GM10266 (cell line): ENCODE measurements around the gene GPR37L1.
"Not testable (repeated sequence)": the region's sequence is repeated elsewhere in the genome, so short reads cannot be mapped to it uniquely, and the experiment has no call there.

ENCODE experiments used
- DNase-seq: peaks from one replicate; pipeline ENCODE4 v3.0.0; 2012; ENCODE audit errors: extremely low spot score
- TF ChIP-seq, protein P1 (sequence below): IDR thresholded peaks from 2 replicates; pipeline ENCODE4 v1.5.1; 2012; ENCODE audit warnings: mild to moderate bottlenecking, low read depth; ENCODE audit not compliant: control insufficient read depth, insufficient read depth; ENCODE audit errors: missing control alignments

The GPR37L1 gene

DNA sequence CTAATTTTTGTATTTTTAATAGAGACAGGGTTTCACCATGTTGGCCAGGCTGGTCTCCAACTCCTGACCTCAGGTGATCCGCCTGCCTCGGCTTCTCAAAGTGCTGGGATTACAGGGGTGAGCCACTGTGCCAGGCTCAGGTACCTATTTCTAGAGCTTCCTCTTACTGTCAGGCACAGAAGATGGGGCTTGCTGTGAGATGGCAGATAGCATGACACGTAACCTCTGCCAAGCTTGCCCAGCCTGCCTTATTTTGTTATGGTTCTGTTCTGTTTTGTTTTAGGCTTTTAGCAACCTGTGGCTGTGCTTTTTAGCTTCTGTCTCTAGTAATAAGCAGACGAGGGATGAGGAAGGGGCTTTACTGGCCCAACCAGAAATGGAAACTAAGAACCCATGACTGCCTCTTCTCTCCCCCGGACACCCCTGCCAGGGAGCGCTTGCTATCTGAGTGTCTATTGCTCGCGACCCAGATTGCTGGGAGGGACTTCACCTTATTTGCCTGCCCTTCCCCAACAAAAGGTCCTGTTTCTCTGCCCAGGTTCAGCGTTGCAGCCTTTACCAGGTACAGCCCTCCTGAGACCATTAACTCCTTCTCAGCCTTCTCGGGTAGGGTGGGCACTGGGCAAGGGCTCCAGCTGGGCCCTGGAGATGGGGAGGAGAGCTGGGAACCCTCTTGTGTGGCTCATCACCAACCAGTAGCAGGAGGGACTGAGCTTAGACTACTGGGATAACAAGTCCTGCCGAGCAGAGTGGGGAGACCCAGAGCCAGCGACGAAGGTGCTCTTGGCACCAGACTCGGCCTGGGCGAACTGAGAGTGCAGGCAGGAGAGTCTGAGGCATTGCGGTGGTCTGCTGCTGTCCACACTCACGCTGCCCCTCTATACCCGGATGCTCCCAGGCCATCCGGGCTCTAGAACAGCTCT, 57.4 kb downstream of the GPR37L1 start:
- no peak for DNase-seq
- TF ChIP-seq, protein P1, sequence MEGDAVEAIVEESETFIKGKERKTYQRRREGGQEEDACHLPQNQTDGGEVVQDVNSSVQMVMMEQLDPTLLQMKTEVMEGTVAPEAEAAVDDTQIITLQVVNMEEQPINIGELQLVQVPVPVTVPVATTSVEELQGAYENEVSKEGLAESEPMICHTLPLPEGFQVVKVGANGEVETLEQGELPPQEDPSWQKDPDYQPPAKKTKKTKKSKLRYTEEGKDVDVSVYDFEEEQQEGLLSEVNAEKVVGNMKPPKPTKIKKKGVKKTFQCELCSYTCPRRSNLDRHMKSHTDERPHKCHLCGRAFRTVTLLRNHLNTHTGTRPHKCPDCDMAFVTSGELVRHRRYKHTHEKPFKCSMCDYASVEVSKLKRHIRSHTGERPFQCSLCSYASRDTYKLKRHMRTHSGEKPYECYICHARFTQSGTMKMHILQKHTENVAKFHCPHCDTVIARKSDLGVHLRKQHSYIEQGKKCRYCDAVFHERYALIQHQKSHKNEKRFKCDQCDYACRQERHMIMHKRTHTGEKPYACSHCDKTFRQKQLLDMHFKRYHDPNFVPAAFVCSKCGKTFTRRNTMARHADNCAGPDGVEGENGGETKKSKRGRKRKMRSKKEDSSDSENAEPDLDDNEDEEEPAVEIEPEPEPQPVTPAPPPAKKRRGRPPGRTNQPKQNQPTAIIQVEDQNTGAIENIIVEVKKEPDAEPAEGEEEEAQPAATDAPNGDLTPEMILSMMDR, result no peak

DNA sequence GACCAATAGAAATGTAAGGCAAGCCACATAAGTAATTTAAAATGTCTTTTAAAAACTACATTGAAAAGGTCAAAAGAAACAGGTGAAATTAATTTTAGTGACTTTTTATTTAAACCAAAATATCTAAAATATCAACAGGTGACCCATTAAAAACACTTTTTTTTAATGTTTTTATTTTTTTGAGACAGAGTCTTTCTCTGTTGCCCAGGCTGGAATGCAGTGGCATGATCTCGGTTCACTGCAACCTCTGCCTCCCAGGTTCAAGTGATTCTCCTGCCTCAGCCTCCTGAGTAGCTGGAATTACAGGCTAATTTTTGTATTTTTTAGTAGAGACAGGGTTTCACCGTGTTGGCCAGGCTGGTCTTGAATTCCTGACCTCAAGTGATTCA, 58.0 kb downstream of the GPR37L1 start:
- DNase-seq, result not testable (repeated sequence)

DNA sequence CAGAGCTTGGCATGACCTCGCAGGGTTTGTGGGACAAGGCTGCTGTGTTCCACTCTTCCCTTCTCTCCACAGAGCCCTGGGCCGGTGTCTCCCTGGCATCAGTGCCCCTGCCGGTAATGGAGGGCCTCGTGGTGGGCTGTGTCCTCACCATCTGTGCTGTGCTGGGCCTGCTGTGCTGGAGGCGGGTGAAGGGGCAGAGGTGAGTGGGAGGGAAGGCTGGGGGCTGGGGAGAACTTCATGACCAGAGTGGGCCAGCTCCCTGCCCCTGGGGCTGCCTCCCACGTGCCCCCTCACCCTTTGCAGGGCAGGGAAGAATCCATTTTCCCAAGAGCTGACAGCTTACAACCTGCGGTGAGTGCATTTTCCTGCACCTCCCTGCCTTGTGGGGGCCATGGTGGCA, 58.9 kb downstream of the GPR37L1 start:
- DNase-seq, result no peak
- TF ChIP-seq, protein P1, result no peak

DNA sequence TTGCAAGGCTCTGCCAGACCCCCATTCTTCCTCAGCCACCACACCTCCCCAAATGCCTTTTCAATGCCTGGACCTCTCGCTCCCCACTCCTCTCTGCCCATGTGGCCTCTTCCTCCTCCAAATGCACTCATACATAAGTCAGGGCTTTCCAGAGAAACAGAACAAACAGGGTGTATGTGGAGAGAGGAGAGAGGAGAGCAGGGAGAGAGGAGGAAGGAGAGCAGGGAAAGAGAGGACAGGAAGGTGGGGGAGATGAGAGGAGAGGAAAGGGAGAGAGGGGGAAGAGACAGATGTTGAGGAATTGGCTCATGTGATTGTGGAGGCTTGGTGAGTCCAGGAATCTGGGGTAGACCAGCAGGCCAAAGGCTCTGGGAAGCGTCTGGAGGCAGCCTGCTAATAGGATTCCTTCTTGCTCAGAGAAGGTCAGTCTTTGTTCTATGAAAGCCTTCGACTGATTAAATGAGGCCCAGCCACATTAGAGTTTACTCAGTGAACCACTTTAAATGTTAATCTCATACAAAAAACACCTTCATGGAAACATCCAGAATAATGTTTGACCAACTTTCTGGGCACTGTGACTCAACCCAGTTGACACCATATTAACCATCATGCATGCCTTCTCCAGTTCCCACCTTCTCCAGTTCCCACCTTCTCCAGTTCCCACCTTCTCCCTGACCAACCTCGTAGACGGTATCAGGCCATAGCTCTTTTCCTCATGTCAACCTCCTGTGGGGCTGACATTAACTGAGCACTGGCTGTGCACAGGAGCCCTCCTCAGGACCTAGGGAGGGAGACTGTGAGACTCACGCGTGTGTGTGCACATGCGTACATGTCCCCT, 59.5 kb downstream of the GPR37L1 start:
- no peak for DNase-seq
- TF ChIP-seq, protein P1, result no peak
